DMS114 treated with DMSO at 0.1 percent for 48 hours (cell line): ENCODE measurements around the gene TPSB2.
"Not testable (repeated sequence)": the region's sequence is repeated elsewhere in the genome, so short reads cannot be mapped to it uniquely, and the experiment has no call there.

Experiments
- DNase-seq: peaks from one replicate; lab custom pipeline; 2025; ENCODE audit not compliant: unreplicated experiment; lab: John Stamatoyannopoulos, UW

The TPSB2 gene

GRCh38 chr16:1185460-1186207, 44.4 kb downstream of the TPSB2 start:
- not testable (repeated sequence) for DNase-seq

- DNase-seq = no peak
Observed at GRCh38 chr16:1184980-1185379, 45.0 kb downstream of the TPSB2 start.

- no peak for DNase-seq
Observed at GRCh38 chr16:1184156-1184868, 45.7 kb downstream of the TPSB2 start.

GRCh38 chr16:1182950-1183907, 46.8 kb downstream of the TPSB2 start:
- DNase-seq = no peak

- no peak for DNase-seq
Observed at GRCh38 chr16:1182316-1182671, 47.7 kb downstream of the TPSB2 start.

- no peak for DNase-seq
Observed at GRCh38 chr16:1181404-1182315, 48.3 kb downstream of the TPSB2 start.

- no peak for DNase-seq
Observed at GRCh38 chr16:1180549-1181403, 49.2 kb downstream of the TPSB2 start.
